HEK293 (cell line): ENCODE data around the gene ALS2.
"Not testable (repeated sequence)": the region's sequence is repeated elsewhere in the genome, so short reads cannot be mapped to it uniquely, and the experiment has no call there.

ENCODE experiments used
- ZNF366 ChIP-seq: fragments of 450-650 bp; formaldehyde crosslinking; conservative IDR thresholded peaks from 2 replicates; pipeline ENCODE4 v1.5.1; 2016; ENCODE audit warnings: missing biosample characterization, missing genetic modification characterization
- ZNF549 ChIP-seq: fragments of 450-650 bp; IDR thresholded peaks from 2 replicates; pipeline ENCODE4 v1.5.1; 2018; ENCODE audit warnings: missing biosample characterization, missing genetic modification characterization, mild to moderate bottlenecking, inconsistent platforms, moderate library complexity
- TF ChIP-seq, protein P1 (sequence below): fragments of 450-650 bp; formaldehyde crosslinking; IDR thresholded peaks from 2 replicates; pipeline ENCODE4 v1.5.1; 2016; ENCODE audit warnings: missing biosample characterization, missing genetic modification characterization

DNA sequence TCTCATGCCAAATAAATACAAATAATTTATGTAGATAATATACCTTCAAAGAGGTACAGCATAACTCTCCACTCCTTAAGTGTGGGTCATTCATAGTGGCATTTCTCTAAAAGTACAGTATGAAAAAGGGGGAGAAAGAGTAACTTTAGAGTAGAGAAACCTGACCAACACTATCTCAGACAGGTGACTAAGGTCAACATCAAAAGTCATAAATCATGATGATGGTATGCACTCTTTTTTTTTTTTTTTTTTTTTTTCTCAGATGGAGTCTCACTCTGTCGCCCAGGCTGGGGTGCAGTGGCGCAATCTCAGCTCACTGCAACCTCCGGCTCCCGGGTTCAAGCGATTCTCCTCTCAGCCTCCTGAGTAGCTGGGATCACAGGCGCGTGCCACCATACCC, 29.9 kb upstream of the ALS2 start:
- not testable (repeated sequence) for TF ChIP-seq ZNF366, ZNF549 (tag by site-specific recombination)
- TF ChIP-seq, protein P1, sequence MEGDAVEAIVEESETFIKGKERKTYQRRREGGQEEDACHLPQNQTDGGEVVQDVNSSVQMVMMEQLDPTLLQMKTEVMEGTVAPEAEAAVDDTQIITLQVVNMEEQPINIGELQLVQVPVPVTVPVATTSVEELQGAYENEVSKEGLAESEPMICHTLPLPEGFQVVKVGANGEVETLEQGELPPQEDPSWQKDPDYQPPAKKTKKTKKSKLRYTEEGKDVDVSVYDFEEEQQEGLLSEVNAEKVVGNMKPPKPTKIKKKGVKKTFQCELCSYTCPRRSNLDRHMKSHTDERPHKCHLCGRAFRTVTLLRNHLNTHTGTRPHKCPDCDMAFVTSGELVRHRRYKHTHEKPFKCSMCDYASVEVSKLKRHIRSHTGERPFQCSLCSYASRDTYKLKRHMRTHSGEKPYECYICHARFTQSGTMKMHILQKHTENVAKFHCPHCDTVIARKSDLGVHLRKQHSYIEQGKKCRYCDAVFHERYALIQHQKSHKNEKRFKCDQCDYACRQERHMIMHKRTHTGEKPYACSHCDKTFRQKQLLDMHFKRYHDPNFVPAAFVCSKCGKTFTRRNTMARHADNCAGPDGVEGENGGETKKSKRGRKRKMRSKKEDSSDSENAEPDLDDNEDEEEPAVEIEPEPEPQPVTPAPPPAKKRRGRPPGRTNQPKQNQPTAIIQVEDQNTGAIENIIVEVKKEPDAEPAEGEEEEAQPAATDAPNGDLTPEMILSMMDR (tag by site-specific recombination), result not testable (repeated sequence)
